UCSD-AML1 (cell line): ENCODE results near the gene AMBRA1.

Experiments used
- DNase-seq: peaks from one replicate; lab custom pipeline; 2025; ENCODE audit not compliant: unreplicated experiment; lab: John Stamatoyannopoulos, UW

Gene AMBRA1

GRCh38 chr11:46475926-46476545, 117.8 kb downstream of the AMBRA1 start:
- DNase-seq: no peak

DNA sequence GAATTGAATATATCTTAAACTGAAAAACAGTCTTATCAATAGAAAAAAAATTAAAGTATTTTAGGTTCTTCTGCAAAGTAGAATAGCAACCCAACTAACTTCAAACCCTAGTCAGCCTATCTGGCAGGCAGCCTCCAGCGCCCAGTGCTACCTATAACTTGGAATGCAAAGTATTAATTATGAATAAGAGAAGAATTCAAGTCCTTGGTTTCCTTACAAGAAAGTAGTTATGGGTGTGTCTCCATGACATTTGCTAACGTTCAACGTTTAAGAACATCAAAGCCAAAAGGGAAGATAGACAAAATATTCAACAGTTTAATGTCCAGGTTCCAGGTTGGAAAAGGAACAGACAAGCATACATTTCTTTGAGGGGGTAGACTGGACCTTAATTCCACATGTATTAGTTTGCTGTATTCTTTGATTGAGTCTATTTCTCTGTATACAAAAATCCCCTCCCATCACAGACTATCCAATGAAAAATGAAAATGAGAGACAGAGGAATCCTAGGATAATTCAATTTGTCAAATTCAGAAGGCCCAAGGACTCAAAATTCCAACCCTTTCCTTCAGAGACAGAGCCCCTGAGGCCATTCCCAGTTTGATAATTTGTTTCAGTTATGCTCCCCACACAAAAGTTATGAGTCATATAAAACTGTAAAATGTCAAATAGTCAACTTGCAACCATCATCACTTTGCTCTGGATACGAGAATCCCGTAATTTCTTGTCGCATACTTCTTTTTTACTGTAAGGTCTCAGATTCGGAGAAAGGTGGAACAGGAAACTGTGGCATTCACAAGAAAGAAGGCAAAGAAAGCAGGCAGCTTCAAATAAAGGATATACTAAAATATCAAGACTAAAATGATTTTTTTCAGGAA, 118.5 kb downstream of the AMBRA1 start:
- DNase-seq: no peak

DNA sequence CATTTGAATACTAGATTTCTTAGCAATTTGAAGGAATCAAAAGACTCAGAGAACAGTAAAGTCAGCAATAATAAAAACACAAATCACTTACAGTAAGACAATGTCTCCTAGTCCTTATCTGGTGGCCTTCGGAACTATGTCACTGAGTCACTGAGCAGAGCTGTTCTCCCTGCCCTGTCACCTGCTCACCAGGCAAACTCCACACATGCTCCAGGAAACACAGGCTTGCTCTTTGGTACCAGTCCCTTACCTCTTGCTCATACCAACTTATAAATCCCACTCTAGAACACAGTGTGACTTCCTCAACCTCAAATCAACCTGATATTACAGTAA, 121.2 kb downstream of the AMBRA1 start:
- DNase-seq: no peak

GRCh38 chr11:46471943-46472661, 121.7 kb downstream of the AMBRA1 start:
- DNase-seq: no peak

DNA sequence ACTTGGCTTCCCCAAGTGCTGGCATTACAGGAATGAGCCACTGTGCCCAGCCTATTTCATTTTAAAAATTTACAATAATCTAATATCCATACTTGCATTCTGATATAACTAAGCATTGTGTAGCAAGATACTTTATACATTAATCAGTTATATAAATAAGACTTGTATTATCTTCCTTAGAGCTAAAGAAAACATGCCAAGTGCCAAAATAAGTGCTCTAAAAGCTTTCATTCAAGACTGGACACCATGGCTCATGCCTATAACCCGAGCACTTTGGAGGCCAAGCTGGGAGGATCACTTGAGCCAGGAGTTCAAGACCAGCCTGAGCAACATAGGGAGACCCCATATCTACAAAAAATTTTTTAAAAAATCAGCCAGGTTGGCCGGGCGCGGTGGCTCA, 123.9 kb downstream of the AMBRA1 start:
- DNase-seq: no peak

- no peak for DNase-seq
Measured at GRCh38 chr11:46465683-46466082, 128.1 kb downstream of the AMBRA1 start.

GRCh38 chr11:46463701-46464421, 130.0 kb downstream of the AMBRA1 start:
- no peak for DNase-seq

- DNase-seq: no peak
Measured at GRCh38 chr11:46461461-46461927, 132.3 kb downstream of the AMBRA1 start.

- no peak for DNase-seq
Measured at GRCh38 chr11:46458491-46458890, 135.3 kb downstream of the AMBRA1 start.

DNA sequence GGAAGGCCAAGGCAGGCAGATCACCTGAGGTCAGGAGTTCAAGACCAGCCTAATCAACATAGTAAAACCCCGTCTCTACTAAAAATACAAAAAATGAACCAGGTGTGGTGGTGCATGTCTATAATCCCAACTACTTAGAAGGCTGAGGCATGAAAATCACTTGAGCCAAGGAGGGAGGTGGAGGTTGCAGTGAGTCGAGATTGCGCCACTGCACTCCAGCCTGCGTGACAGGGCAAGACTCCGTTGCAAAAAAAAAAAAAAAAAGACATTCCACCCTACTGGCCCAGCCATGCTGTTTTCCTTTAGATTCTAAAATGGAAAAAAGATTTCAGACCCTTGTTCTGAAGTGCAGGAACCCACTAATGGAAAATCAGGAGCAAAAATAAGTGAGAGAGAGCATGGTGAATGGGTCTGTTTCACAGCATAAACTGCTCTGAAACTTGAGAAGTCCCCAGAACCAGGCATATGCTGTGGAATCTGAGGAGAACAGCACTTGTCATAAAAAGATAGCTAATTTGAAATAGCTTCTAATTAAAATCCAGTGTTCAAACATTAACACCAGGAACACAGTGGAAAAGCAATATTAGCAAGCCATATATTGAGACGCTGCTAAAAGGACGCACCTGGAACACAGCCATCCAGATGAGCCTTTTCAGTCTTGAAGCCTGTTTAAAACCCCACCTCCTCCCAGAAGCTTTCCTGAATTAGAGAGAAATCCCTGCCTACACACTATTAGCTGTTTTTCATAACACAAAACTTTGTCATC, 136.0 kb downstream of the AMBRA1 start:
- no peak for DNase-seq

- no peak for DNase-seq
Measured at GRCh38 chr11:46457021-46457420, 136.8 kb downstream of the AMBRA1 start.

DNA sequence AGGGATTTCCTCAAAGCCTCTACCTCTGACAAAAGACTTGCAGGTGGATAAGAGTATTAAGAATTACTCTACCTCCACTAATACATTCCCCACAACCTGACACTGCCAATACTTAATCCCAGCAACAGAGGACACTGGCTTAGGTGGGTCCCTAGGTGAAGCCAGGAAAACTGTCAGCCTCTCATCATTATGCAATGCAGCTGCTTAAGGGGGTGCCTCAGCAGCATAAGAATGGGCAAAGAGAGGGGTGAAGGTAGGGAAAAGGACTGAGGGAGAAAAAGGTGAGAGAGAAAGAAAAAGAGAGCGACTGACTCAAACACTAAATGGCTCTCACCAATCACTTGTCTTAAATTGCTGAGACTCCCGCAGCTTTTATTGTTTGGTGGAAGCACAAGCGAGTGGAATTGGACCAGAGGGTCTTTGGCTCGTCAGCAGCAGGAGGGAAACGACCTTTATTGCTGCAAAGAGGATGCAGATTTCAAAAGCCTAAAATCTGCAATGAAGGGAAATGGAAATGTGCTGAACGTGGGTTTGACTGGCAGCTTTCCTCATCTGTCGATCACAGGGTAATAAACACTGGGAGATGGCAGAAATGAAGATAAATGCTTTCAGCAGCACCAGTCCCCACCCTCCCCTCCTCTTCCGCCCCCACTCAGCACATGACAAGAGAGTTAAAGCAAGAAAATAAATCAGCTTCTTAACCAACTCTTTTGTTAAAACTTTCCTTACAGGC, 137.4 kb downstream of the AMBRA1 start:
- DNase-seq: no peak

DNA sequence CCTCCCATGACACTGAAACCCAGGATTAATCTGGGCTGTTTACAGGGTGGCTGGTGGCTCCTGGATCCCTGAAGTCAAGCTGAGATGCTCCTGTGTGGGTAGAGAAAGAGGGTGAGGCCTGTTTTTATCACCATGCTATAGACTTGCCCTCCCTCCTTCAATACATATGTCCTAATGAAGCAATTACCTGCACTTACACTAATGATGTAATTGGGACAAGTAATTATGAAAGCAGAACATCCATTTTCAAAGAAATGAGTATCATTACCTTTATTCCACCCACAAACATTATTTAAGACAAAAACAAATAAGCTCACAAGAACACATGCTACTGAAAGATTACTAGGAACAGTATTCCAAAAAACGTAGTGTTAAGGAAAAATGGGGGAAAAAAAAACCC, 138.0 kb downstream of the AMBRA1 start:
- no peak for DNase-seq

DNA sequence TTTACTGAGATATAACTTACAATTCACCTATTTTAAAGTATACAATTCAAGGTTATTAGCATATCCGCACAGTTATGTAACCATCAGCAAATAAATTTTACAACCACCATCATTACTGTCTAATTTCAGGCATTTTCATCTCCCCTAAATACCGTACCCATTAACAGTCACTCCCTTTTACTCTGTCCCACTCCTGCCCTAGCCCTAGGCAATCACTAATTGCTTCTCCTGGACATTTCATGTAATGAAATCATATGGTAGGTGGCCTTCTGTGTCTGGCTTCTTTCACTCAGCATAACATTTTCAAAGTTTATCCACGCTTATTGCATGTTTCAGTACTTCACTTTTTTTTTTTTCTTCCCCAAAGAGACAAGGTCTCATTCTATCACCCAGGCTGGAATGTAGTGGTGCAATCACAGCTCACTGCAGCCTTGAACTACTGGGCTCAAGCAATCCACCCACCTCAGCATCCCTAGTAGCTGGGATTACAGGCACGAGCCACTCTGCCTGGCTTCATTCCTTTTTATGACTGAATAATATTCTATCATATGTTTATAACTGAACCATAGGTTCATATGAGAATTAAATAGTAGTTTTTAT, 140.8 kb downstream of the AMBRA1 start:
- no peak for DNase-seq

DNA sequence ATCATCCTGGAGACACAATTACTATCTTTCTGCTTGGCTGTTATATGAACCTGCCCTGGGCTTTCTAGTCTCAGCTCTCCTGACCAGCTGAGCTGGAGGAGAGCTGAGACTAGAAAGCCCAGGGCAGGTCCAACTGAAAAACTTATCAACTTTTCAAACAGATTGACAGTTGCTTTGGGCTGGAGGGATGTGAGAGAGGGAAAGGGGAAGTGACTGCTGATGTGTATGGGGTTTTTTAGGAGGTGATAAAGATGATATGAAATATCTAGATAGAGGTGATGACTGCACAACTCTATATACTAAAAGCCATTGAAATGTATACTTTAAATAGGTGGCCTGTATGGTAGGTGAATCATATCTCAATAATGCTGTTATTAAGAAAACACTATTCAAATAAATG, 142.1 kb downstream of the AMBRA1 start:
- DNase-seq: no peak

DNA sequence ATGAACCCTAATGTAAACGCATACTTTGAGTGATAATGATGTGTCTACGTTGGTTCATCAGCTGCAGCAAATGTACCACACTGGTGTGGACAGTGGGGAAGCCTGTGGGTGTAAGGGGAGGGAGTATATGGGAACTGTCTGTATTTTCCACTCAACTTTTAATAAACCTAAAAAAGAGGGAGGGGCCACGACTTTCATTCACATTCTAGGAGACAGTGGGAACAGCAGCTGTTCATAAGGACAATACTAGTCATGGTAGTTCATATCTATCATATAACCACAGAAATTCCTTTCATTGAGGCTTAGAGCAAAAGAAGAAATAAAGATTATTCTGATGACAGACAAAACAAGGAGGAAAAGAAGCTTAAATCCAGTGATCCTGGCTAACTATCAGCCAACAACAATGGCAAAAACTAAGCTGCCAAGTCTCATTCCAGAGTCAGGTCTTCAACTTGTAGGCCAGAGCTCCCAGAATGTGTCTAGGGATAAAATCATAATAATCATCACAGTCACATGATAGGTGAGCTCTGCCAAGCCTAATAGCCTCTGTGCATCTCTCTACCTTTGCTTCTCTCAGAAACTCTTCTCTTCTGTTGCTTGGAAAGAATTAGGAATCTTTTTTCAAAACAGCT, 142.9 kb downstream of the AMBRA1 start:
- no peak for DNase-seq

DNA sequence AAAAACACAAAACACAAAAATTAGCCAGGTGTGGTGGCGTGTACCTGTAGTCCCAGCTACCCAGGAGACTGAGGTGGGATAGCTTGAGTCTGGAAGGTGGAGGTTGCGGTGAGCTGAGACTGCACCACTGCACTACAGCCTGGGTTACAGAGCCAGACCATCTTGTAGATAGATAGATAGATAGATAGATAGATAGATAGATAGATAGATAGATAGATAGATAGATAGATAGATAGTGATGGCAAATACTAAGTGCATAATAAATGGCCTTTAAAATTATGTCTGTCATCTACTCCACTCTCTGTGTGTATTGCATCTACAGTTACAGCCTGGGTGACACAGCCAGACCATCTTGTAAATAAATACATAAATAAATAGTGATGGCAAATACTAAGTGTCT, 146.3 kb downstream of the AMBRA1 start:
- no peak for DNase-seq

DNA sequence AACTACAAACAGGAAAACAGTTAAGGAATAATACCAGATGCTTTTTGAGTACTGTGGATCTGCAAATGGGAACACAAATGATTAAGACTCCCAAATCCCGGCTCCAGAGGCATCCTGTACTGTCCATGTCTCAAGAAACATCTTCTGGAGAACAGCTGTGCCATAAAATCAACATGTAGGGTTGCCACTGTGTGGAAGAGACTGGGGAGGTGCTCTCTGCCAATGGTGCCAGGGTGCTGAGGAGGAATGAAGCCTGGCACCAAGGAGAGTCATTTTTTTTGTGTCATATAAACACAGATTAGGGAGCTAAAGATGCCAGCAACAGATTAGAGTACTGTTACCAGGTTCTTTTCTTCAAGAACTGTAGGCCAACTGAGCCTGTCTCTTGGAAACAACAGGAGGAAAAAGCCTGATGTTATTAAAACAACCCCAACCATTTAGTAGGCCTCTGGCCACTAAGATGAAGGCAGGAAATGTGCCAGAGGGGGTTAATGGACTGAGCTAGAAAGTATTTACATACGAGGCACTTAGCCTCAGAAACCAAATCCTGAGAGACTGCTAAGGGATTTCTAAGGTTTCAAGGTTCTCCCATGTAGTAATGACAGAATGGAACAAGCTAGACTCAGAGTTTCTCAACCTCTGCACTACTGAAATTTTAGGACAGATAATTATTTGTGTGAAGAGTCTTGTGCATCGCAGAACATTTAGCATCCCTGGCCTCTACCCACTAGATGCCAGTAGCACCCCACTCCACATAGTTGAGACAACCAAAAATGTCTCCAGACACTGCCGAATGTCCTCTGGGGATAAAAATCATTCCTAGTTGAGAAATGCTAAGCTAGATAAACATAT, 147.7 kb downstream of the AMBRA1 start:
- DNase-seq: no peak
